OCI-LY3 (cell line): Measurements from ENCODE around the gene ASIC2.

Experiments used
- H2AFZ ChIP-seq: fragments of 200-600, 300-600 bp; shearing (Covaris generic); 2 replicates; pipeline ENCODE4 v1.6.0; 2014; ENCODE audit warnings: antibody characterized with exemption, low read depth, low read length
- H3K27ac ChIP-seq: fragments of 200-600, 300-600 bp; sonication (generic); 2 replicates; pipeline ENCODE4 v1.5.1; 2014; ENCODE audit warnings: mild to moderate bottlenecking, low read length, moderate library complexity, mixed read lengths
- H3K27me3 ChIP-seq: fragments of 200-600, 300-600 bp; sonication (generic); 2 replicates; pipeline ENCODE4 v1.6.1; 2014; ENCODE audit warnings: low read depth, low read length, mixed read lengths
- H3K36me3 ChIP-seq: fragments of 200-600, 300-600 bp; sonication (generic); replicated peaks from 2 replicates; pipeline ENCODE3; 2014; ENCODE audit warnings: low read depth, low read length, mixed read lengths
- H3K4me1 ChIP-seq: fragments of 300-600, 200-600 bp; sonication (generic); 2 replicates; pipeline ENCODE4 v1.6.1; 2014; ENCODE audit warnings: low read length, mixed read lengths
- H3K4me2 ChIP-seq: fragments of 200-600, 300-600 bp; sonication (generic); 2 replicates; pipeline ENCODE4 v1.6.1; 2014; ENCODE audit warnings: low read length, mixed read lengths
- H3K4me3 ChIP-seq: fragments of 300-600, 200-600 bp; sonication (generic); 2 replicates; pipeline ENCODE4 v1.5.1; 2014; ENCODE audit warnings: antibody characterized with exemption, mild to moderate bottlenecking, low read length, moderate library complexity
- H3K79me2 ChIP-seq: fragments of 300-600, 200-600 bp; shearing (Covaris generic); 2 replicates; pipeline ENCODE4 v1.6.1; 2014; ENCODE audit warnings: mild to moderate bottlenecking, low read length, mixed read lengths
- H3K9ac ChIP-seq: fragments of 300-600, 200-600 bp; shearing (Covaris generic); 2 replicates; pipeline ENCODE4 v1.6.0; 2014; ENCODE audit warnings: mild to moderate bottlenecking, low read length, moderate library complexity
- H3K9me3 ChIP-seq: fragments of 200-600, 300-600 bp; shearing (Covaris generic); 2 replicates; pipeline ENCODE4 v1.6.1; 2014; ENCODE audit warnings: low read length, mixed read lengths; ENCODE audit not compliant: insufficient read depth
- H4K20me1 ChIP-seq: fragments of 200-600, 300-600 bp; sonication (generic); 2 replicates; pipeline ENCODE4 v1.6.1; 2016; ENCODE audit warnings: low read length, mixed read lengths; ENCODE audit not compliant: insufficient read depth
- EZH2phosphoT487 ChIP-seq: fragments of 200-600 bp; shearing (Covaris generic); IDR thresholded peaks from 2 replicates; pipeline ENCODE4 v1.6.1; 2018; ENCODE audit warnings: antibody characterized with exemption, mixed run types, low read depth
- TF ChIP-seq, protein P1 (sequence below): fragments of 200-600, 300-600 bp; sonication (generic); IDR thresholded peaks from 2 replicates; pipeline ENCODE4 v1.5.1; 2014; ENCODE audit warnings: antibody characterized with exemption, low read length, low read depth

The ASIC2 gene

DNA sequence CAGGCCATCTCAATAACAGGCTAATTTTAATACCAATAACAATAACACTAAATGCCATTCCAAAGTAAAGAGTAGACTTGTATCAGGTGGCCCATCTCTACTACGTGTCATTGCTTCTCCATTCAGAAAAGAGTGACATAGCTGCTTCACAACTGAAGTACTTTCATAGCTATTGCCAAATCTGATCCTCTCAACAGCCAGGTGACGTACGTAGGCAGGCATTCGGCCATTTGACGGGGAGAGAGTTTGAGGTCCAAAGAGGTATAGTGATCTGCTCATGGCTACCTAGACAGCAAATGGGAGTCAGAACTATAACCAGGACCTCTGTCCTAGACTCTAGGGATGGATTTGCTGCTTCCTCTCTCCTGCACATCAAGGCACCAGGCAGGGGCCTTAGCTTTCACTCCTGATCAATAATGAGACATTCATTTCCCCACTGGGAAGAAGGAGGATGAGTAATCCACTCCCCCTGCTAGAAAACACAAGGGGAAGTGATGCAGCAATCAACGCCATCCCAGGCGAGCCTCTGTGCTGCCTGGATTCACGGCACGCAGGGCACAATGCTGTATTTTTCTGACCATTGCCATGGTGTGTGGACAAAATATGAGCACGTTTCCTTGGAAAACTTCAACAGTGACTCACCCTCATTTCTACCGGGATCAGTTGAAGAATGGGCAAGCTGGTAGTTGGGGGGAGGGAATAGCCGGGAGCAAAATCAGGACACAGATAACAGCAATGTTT is 220.5 kb downstream of the ASIC2 start:
- Histone ChIP-seq H3K4me2 (no peak overlapping the region), H3K27me3 (peaks cover 65% of the 10 kb centered on the region), H3K36me3 (no peaks in the 10 kb centered on the region), H3K9ac (no peak overlapping the region), H4K20me1 (no peaks in the 10 kb centered on the region), H3K27ac (no peak overlapping the region), H3K4me3 (no peak overlapping the region), H3K9me3 (no peaks in the 10 kb centered on the region), H2AFZ (no peak overlapping the region), H3K4me1 (no peaks in the 10 kb centered on the region), H3K79me2 (no peaks in the 10 kb centered on the region)
- no peak for TF ChIP-seq EZH2phosphoT487
- TF ChIP-seq, protein P1, sequence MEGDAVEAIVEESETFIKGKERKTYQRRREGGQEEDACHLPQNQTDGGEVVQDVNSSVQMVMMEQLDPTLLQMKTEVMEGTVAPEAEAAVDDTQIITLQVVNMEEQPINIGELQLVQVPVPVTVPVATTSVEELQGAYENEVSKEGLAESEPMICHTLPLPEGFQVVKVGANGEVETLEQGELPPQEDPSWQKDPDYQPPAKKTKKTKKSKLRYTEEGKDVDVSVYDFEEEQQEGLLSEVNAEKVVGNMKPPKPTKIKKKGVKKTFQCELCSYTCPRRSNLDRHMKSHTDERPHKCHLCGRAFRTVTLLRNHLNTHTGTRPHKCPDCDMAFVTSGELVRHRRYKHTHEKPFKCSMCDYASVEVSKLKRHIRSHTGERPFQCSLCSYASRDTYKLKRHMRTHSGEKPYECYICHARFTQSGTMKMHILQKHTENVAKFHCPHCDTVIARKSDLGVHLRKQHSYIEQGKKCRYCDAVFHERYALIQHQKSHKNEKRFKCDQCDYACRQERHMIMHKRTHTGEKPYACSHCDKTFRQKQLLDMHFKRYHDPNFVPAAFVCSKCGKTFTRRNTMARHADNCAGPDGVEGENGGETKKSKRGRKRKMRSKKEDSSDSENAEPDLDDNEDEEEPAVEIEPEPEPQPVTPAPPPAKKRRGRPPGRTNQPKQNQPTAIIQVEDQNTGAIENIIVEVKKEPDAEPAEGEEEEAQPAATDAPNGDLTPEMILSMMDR, result no peak

DNA sequence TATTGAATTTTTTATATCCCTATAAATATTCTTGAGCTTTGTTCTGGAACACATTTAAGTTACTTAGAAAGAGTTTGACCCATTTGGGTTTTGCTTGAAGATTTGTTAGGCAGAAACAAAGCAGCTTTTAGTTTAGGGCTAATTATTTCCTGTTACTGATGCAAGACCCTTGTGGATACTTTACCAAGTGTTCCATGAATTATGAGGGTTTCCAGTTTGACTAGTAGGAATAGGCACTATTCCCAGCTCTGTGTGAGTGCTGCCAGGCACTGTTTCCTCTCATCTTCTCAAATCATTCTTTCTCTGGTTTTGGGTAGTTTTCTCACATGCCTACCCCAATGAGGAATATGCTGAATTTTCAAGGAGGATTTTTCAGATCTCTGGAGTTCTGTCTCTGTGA is 221.4 kb downstream of the ASIC2 start:
- Histone ChIP-seq H4K20me1 (no peaks in the 10 kb centered on the region), H3K4me2 (no peak overlapping the region), H3K4me1 (no peaks in the 10 kb centered on the region), H3K36me3 (no peaks in the 10 kb centered on the region), H3K9me3 (no peaks in the 10 kb centered on the region), H3K4me3 (no peak overlapping the region), H3K9ac (no peak overlapping the region), H2AFZ (no peak overlapping the region), H3K79me2 (no peaks in the 10 kb centered on the region), H3K27ac (no peak overlapping the region), H3K27me3 (peaks cover 58% of the 10 kb centered on the region)
- TF ChIP-seq EZH2phosphoT487, result no peak
- TF ChIP-seq, protein P1, result no peak

DNA sequence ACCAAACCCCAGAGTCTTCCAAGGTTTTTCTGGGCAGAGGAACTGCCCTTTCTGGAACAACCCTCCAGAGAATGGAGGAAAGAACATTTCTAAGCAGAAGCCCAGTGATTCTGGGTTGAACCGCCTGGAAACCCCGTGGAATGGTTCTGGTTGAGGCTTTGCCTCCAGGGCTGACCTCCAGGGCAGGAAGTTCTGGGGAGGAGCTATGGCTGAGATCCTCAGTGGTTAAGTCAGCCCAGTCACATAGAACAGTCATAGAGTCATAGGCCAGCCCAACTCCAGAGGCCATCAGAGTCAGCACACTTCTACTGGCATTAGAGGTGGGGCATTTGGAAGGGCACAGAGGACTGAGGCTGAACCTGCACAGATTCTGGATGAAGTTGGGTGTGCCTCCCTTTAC is 235.5 kb downstream of the ASIC2 start:
- H3K27me3 ChIP-seq, result peaks cover 36% of the 10 kb centered on the region
- H4K20me1 ChIP-seq, result no peaks in the 10 kb centered on the region
- H3K4me2 ChIP-seq, result no peak overlapping the region
- H3K9ac ChIP-seq, result no peak overlapping the region
- no peaks in the 10 kb centered on the region for H3K9me3 ChIP-seq
- H3K4me3 ChIP-seq, result no peak overlapping the region
- no peak overlapping the region for H3K27ac ChIP-seq
- no peak overlapping the region for H2AFZ ChIP-seq
- no peaks in the 10 kb centered on the region for H3K4me1 ChIP-seq
- H3K36me3 ChIP-seq, result no peaks in the 10 kb centered on the region
- TF ChIP-seq, protein P1, result no peak
- no peak for TF ChIP-seq EZH2phosphoT487
- H3K79me2 ChIP-seq, result no peaks in the 10 kb centered on the region

DNA sequence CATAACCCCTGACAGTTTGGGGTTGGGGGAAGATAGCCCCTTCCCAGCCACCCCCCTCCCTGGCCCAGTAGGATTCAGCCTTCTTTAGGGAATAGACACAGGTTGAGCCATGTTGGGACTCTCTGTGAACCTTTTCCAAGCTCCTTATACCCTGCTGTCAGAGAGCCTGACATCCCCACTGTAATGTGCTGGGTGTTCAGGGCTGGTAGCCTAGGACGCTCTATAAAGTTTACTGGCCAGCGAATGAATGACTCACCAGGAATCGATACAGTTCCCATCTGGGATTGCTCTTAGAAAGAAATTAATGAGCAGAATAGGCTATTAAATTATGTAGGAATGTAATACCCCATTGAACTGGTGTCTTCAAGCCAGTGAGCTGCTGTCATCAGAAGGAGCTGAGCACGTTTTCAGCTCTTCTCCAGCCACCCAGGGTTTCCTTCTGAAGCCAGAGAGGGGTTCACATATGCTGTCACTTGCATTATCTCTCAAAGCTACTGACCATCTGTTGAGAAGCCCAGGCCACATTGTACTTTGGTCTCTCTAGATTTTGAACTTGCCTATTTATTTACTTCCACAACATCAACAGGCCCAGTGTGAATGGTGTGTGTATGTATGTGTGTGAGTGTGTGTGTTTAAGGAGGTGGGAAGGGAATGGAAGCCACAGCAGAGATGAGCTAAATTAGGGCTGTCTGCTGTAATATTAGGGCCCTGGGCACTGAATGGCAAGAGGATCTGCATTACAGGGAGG is 236.5 kb downstream of the ASIC2 start:
- H3K27me3 ChIP-seq, result peaks cover 45% of the 10 kb centered on the region
- no peak overlapping the region for H3K27ac ChIP-seq
- no peaks in the 10 kb centered on the region for H3K36me3 ChIP-seq
- no peaks in the 10 kb centered on the region for H4K20me1 ChIP-seq
- H2AFZ ChIP-seq, result no peak overlapping the region
- no peaks in the 10 kb centered on the region for H3K9me3 ChIP-seq
- TF ChIP-seq, protein P1, result no peak
- TF ChIP-seq EZH2phosphoT487, result no peak
- H3K4me3 ChIP-seq, result no peak overlapping the region
- H3K4me1 ChIP-seq, result no peaks in the 10 kb centered on the region
- H3K79me2 ChIP-seq, result no peaks in the 10 kb centered on the region
- no peak overlapping the region for H3K4me2 ChIP-seq
- no peak overlapping the region for H3K9ac ChIP-seq
